Stimulated activated naive CD4-positive, alpha-beta T cell (primary cell): ENCODE results near the gene ATL1.
"Not testable (repeated sequence)": the region's sequence is repeated elsewhere in the genome, so short reads cannot be mapped to it uniquely, and the experiment has no call there.

Source experiments
- DNase-seq, 6 experiments: peaks; one replicate each; lab custom pipeline; 2025; lab: John Stamatoyannopoulos, UW

Gene ATL1

GRCh38 chr14:50601394-50601793 lies 41.4 kb downstream of the ATL1 start:
- DNase-seq = no peak

- no peak for DNase-seq
These were observed 42.1 kb downstream of the ATL1 start for GRCh38 chr14:50602035-50602434.

GRCh38 chr14:50603565-50603964 lies 43.6 kb downstream of the ATL1 start:
- DNase-seq = no peak

- no peak for DNase-seq
These were observed 45.8 kb downstream of the ATL1 start for GRCh38 chr14:50605766-50606165.

- no peak for DNase-seq
These were observed 46.5 kb downstream of the ATL1 start for GRCh38 chr14:50606468-50606867.

- no peak for DNase-seq
These were observed 47.2 kb downstream of the ATL1 start for GRCh38 chr14:50607181-50607580.

GRCh38 chr14:50607761-50608160 lies 47.8 kb downstream of the ATL1 start:
- DNase-seq = no peak

- DNase-seq = no peak
These were observed 48.4 kb downstream of the ATL1 start for GRCh38 chr14:50608302-50608851.

- DNase-seq = no peak
These were observed 50.5 kb downstream of the ATL1 start for GRCh38 chr14:50610465-50610864.

- DNase-seq = no peak
These were observed 52.9 kb downstream of the ATL1 start for GRCh38 chr14:50612806-50613205.

- no peak for DNase-seq
These were observed 55.1 kb downstream of the ATL1 start for GRCh38 chr14:50615056-50615455.

- DNase-seq = no peak
These were observed 55.6 kb downstream of the ATL1 start for GRCh38 chr14:50615552-50615951.

- no peak for DNase-seq
These were observed 56.3 kb downstream of the ATL1 start for GRCh38 chr14:50616275-50616674.

GRCh38 chr14:50619569-50620141 lies 59.7 kb downstream of the ATL1 start:
- no peak for DNase-seq

GRCh38 chr14:50620341-50620740 lies 60.4 kb downstream of the ATL1 start:
- DNase-seq = no peak

- DNase-seq = no peak
These were observed 63.0 kb downstream of the ATL1 start for GRCh38 chr14:50622978-50623377.

- DNase-seq = no peak
These were observed 64.5 kb downstream of the ATL1 start for GRCh38 chr14:50624447-50624846.

GRCh38 chr14:50624947-50625346 lies 65.0 kb downstream of the ATL1 start:
- DNase-seq = not testable (repeated sequence)

- DNase-seq = no peak
These were observed 71.5 kb downstream of the ATL1 start for GRCh38 chr14:50631408-50631821.

- DNase-seq = no peak
These were observed 74.0 kb downstream of the ATL1 start for GRCh38 chr14:50633954-50634353.

GRCh38 chr14:50635141-50635540 lies 75.2 kb downstream of the ATL1 start:
- no peak for DNase-seq

- DNase-seq = no peak
These were observed 87.3 kb downstream of the ATL1 start for GRCh38 chr14:50647282-50647681.

GRCh38 chr14:50647753-50648152 lies 87.8 kb downstream of the ATL1 start:
- no peak for DNase-seq

GRCh38 chr14:50649691-50650090 lies 89.7 kb downstream of the ATL1 start:
- no peak for DNase-seq
